K562 (cell line): ENCODE data around the gene RGPD8.

Source experiments
- AFF4 ChIP-seq: sonication (generic); formaldehyde crosslinking; IDR thresholded peaks from 2 replicates; pipeline ENCODE4 v1.8.0; 2023; ENCODE audit warnings: mild to moderate bottlenecking, missing genetic modification reagents
- BACH1 ChIP-seq: fragments of 200-800 bp; sonication (Bioruptor generic); IDR thresholded peaks from 2 replicates; pipeline ENCODE4 v1.6.1; 2016; ENCODE audit warnings: missing genetic modification characterization, missing compliant biosample characterization
- DPF2 ChIP-seq: fragments of 450-650 bp; IDR thresholded peaks from 2 replicates; pipeline ENCODE4 v1.6.1; 2016
- E2F1 ChIP-seq: sonication (generic); formaldehyde crosslinking; IDR thresholded peaks from 2 replicates; pipeline ENCODE4 v1.8.1; 2023; ENCODE audit warnings: mild to moderate bottlenecking, missing genetic modification reagents, moderate library complexity
- E4F1 ChIP-seq: fragments of 250-450 bp; sonication (Bioruptor Pico); IDR thresholded peaks from 2 replicates; pipeline ENCODE4 v1.5.0; 2021; ENCODE audit warnings: mild to moderate bottlenecking, borderline replicate concordance
- FOS ChIP-seq: IDR thresholded peaks from 3 replicates; pipeline ENCODE4 v1.6.1; 2011; ENCODE audit not compliant: insufficient read length; ENCODE audit errors: extremely low read depth
- KDM1A ChIP-seq, 2 experiments: fragments of 450-650 bp; IDR thresholded peaks; 2 replicates each; pipeline ENCODE4 v1.6.1; 2016; ENCODE audit warnings: mild to moderate bottlenecking in 2 of 2
- NRF1 ChIP-seq, 2 experiments: fragments of 450-650 bp; IDR thresholded peaks in 1 of 2; conservative IDR thresholded peaks in 1 of 2; 2 replicates each; pipeline ENCODE4 v1.6.1; 2014; ENCODE audit warnings: mild to moderate bottlenecking in 2 of 2
- POLR2A ChIP-seq: fragments of 450-650 bp; conservative IDR thresholded peaks from 2 replicates; pipeline ENCODE4 v1.6.1; 2016
- RFX5 ChIP-seq: IDR thresholded peaks from 2 replicates; pipeline ENCODE4 v1.6.1; 2011; ENCODE audit warnings: low read depth, mild to moderate bottlenecking, improper control_type of control experiment, low read length
- SMAD3 ChIP-seq: fragments of 450-650 bp; formaldehyde crosslinking; conservative IDR thresholded peaks from 2 replicates; pipeline ENCODE4 v1.4.0; 2020; ENCODE audit warnings: mild to moderate bottlenecking
- ZNF668 ChIP-seq: fragments of 250-450 bp; sonication (Bioruptor Pico); IDR thresholded peaks from 2 replicates; pipeline ENCODE4 v1.8.0; 2022; ENCODE audit warnings: mild to moderate bottlenecking, inconsistent platforms

GRCh38 chr2:112482309-112483041 is 49.0 kb upstream of the RGPD8 start:
- no peak for TF ChIP-seq KDM1A (IDR thresholded peaks at IDR 0.05)
- no peak for TF ChIP-seq AFF4 (CRISPR knock-in tag)
- TF ChIP-seq E4F1 (CRISPR knock-in tag) = no peak
- no peak for TF ChIP-seq DPF2
- TF ChIP-seq SMAD3 (CRISPR knock-in tag) = no peak
- no peak for TF ChIP-seq BACH1 (tag)
- TF ChIP-seq NRF1 (conservative IDR thresholded peaks at IDR 0.05 in 1 of 2, IDR thresholded peaks at IDR 0.05 in 1 of 2) = no peak
- TF ChIP-seq POLR2A = no peak
- TF ChIP-seq FOS = no peak
- TF ChIP-seq E2F1 (CRISPR knock-in tag) = no peak
- no peak for TF ChIP-seq RFX5
- no peak for TF ChIP-seq ZNF668 (CRISPR knock-in tag)
